A549 (cell line): Measurements from ENCODE around the gene CARD14. TPM values are rescaled to one million over a fixed set of nuclear protein-coding genes. Genes with fewer than 3 reads are reported as not detected.

Experiments
- ATAC-seq, 2 experiments: fragments of 200-7000 bp in 1 of 2; fragments of >200 bp in 1 of 2; cut with Nextera tagmentation in 1 of 2; cut with Tn5 transposase in 1 of 2; 3 replicates each; pipeline versions ENCODE4 v1.8.0 to v1.9.1; 2018 to 2020; ENCODE audit warnings: mild to moderate bottlenecking in 1 of 2, moderate library complexity in 1 of 2
- CTCF ChIA-PET: fragments of 300-600 bp; sonication (Branson Sonifier 250); formaldehyde crosslinking; extraction: SDS; loops from one replicate; lab custom pipeline; 2021; ENCODE audit warnings: antibody characterized with exemption, inconsistent platforms; lab: Yijun Ruan, JAX
- POLR2A ChIA-PET: fragments of 350-600 bp; formaldehyde crosslinking; extraction: SDS; loops from one replicate; lab custom pipeline; 2021; ENCODE audit warnings: antibody characterized with exemption, inconsistent platforms; lab: Yijun Ruan, JAX
- DNase-seq, 2 experiments: peaks; one replicate each; pipeline versions ENCODE4 v3.0.0 to v3.0.0-alpha.2; 2011 to 2016; ENCODE audit warnings: low read depth in 1 of 2, low spot score in 1 of 2
- FAIRE-seq: peaks from 2 replicates; lab custom pipeline; 2011; peaks lifted over from hg19 to GRCh38; lab: Jason Lieb, UNC
- H3K27ac ChIP-seq, 2 experiments: fragments of >200 bp; sonication (Bioruptor Twin); formaldehyde crosslinking; 3 replicates each; pipeline ENCODE4 v1.5.1; 2016 to 2017
- H3K4me1 ChIP-seq: fragments of >200 bp; sonication (Bioruptor Twin); formaldehyde crosslinking; 3 replicates; pipeline ENCODE4 v1.6.1; 2016
- H3K4me2 ChIP-seq: fragments of >200 bp; sonication (Bioruptor Twin); formaldehyde crosslinking; 3 replicates; pipeline ENCODE4 v1.6.1; 2016
- H3K4me3 ChIP-seq: fragments of >200 bp; sonication (Bioruptor Twin); formaldehyde crosslinking; 3 replicates; pipeline ENCODE4 v1.5.1; 2016
- H3K9me3 ChIP-seq: fragments of >200 bp; sonication (Bioruptor Twin); formaldehyde crosslinking; 3 replicates; pipeline ENCODE4 v1.6.1; 2016
- BHLHE40 ChIP-seq: IDR thresholded peaks from 2 replicates; pipeline ENCODE4 v1.6.1; 2012; ENCODE audit warnings: low read depth, low read length, inconsistent platforms
- CEBPB ChIP-seq, 2 experiments: fragments of >200 bp in 1 of 2; sonication (Bioruptor Twin) in 1 of 2; formaldehyde crosslinking in 1 of 2; IDR thresholded peaks; 2 replicates each; pipeline ENCODE4 v1.6.1; 2012 to 2016
- EHMT2 ChIP-seq: fragments of 200-600 bp; sonication (generic); IDR thresholded peaks from 2 replicates; pipeline ENCODE4 v1.6.1; 2016; ENCODE audit warnings: antibody characterized with exemption, low read depth, mild to moderate bottlenecking, moderate library complexity
- GATA3 ChIP-seq: IDR thresholded peaks from 2 replicates; pipeline ENCODE4 v1.6.1; 2012; ENCODE audit warnings: borderline replicate concordance
- HEYL ChIP-seq: fragments of 250-450 bp; sonication (Bioruptor Pico); IDR thresholded peaks from 2 replicates; pipeline ENCODE4 v1.8.0; 2021; ENCODE audit warnings: mild to moderate bottlenecking, moderate library complexity
- HOXA7 ChIP-seq: fragments of 250-450 bp; sonication (Bioruptor Pico); IDR thresholded peaks from 2 replicates; pipeline ENCODE4 v1.5.0; 2020; ENCODE audit warnings: mild to moderate bottlenecking, moderate library complexity
- HOXB5 ChIP-seq: fragments of 250-450 bp; sonication (Bioruptor Pico); IDR thresholded peaks from 2 replicates; pipeline ENCODE4 v1.5.0; 2020; ENCODE audit warnings: mild to moderate bottlenecking, moderate library complexity
- JUN ChIP-seq, 2 experiments: fragments of >200 bp; sonication (Bioruptor Twin); formaldehyde crosslinking; IDR thresholded peaks; 2 replicates in 1 of 2; 3 replicates in 1 of 2; pipeline ENCODE4 v1.6.1; 2016 to 2017
- JUNB ChIP-seq: fragments of >200 bp; sonication (Bioruptor Twin); formaldehyde crosslinking; IDR thresholded peaks from 2 replicates; pipeline ENCODE4 v1.6.1; 2016
- MAFK ChIP-seq: fragments of 450-650 bp; IDR thresholded peaks from 2 replicates; pipeline ENCODE4 v1.6.1; 2014; ENCODE audit not compliant: partially characterized antibody
- MYC ChIP-seq: IDR thresholded peaks from 2 replicates; pipeline ENCODE4 v1.6.1; 2012; ENCODE audit warnings: mild to moderate bottlenecking, inconsistent platforms, low read length, improper control_type of control experiment, borderline replicate concordance
- NPAS2 ChIP-seq: fragments of 250-450 bp; sonication (Bioruptor Pico); IDR thresholded peaks from 2 replicates; pipeline ENCODE4 v1.8.0; 2022; ENCODE audit warnings: mild to moderate bottlenecking, moderate library complexity, borderline replicate concordance
- POLR2AphosphoS2 ChIP-seq: conservative IDR thresholded peaks from 2 replicates; pipeline ENCODE4 v1.6.1; 2012; ENCODE audit warnings: low read length, improper control_type of control experiment, inconsistent platforms
- RCOR1 ChIP-seq: fragments of 150-350 bp; IDR thresholded peaks from 2 replicates; pipeline ENCODE4 v1.6.1; 2014; ENCODE audit warnings: antibody characterized with exemption, low read length, low read depth
- RNF2 ChIP-seq: fragments of 200-600 bp; sonication (generic); IDR thresholded peaks from 2 replicates; pipeline ENCODE4 v1.6.1; 2016; ENCODE audit warnings: low read depth, mild to moderate bottlenecking, antibody characterized with exemption, moderate library complexity, borderline replicate concordance
- ZC3H11A ChIP-seq: fragments of 450-650 bp; IDR thresholded peaks from 2 replicates; pipeline ENCODE4 v1.6.1; 2014; ENCODE audit warnings: antibody characterized with exemption, mild to moderate bottlenecking
- ZFP36 ChIP-seq: fragments of 450-650 bp; IDR thresholded peaks from 2 replicates; pipeline ENCODE4 v1.6.1; 2014; ENCODE audit warnings: borderline replicate concordance; ENCODE audit not compliant: partially characterized antibody
- WGBS: methylation state at CpG from one replicate; pipeline ENCODE4 v1.1.6; 2017; ENCODE audit errors: missing lambda C conversion rate; 5-methylcytosine and 5-hydroxymethylcytosine counted together
- polyA minus RNA-seq: library from RNA; depleted of rRNA, polyadenylated mRNA; stranded (reverse); fragments of >200 nt; gene quantifications from 2 replicates; pipeline ENCODE4 v1.2.3, GENCODE V29; 2011; rRNA and poly(A)+ RNA removed
- polyA plus RNA-seq, 4 experiments: library from polyadenylated mRNA; depleted of rRNA in 3 of 4; stranded (reverse); fragments of >200 nt; fragmentation: RNase III in 1 of 4; extraction: RNeasy Plus Mini Kit Qiagen cat#74134 plus additional on column Dnase treatment in 1 of 4; gene quantifications; 2 replicates in 3 of 4; 3 replicates in 1 of 4; pipeline ENCODE4 v1.2.3, GENCODE V29; 2011 to 2017
- TF ChIP-seq, protein P1 (sequence below): fragments of 200-600 bp; sonication (generic); IDR thresholded peaks from 2 replicates; pipeline ENCODE4 v1.6.1; 2016; ENCODE audit warnings: antibody characterized with exemption, mild to moderate bottlenecking, moderate library complexity
- TF ChIP-seq, protein P2 (sequence below): fragments of >200 bp; sonication (Bioruptor Twin); formaldehyde crosslinking; IDR thresholded peaks from 3 replicates; pipeline ENCODE4 v1.6.1; 2016
- TF ChIP-seq, protein P3 (sequence below): fragments of 250-450 bp; sonication (Bioruptor Pico); IDR thresholded peaks from 2 replicates; pipeline ENCODE4 v1.5.0; 2020; ENCODE audit warnings: low read depth, mild to moderate bottlenecking, moderate library complexity
- TF ChIP-seq, protein P4 (sequence below): IDR thresholded peaks from 2 replicates; pipeline ENCODE4 v1.6.1; 2012

CARD14 gene
- polyA plus RNA-seq (2011; rRNA removed) = 0.11 and 0.18 TPM in 2 replicates
- 0.12 and 0.18 TPM in 2 replicates for polyA plus RNA-seq (2012; cell fraction: cytosol; rRNA removed)
- 0.66 and 0.71 TPM in 2 replicates for polyA plus RNA-seq (2012; cell fraction: nucleus; rRNA removed)
- polyA plus RNA-seq (2017; fragmentation: RNase III; extraction: RNeasy Plus Mini Kit Qiagen cat#74134 plus additional on column Dnase treatment) = 0.08 to 0.26 TPM (median 0.17 TPM) in 3 replicates
- 0.15 and 0.17 TPM in 2 replicates for polyA minus RNA-seq

DNA sequence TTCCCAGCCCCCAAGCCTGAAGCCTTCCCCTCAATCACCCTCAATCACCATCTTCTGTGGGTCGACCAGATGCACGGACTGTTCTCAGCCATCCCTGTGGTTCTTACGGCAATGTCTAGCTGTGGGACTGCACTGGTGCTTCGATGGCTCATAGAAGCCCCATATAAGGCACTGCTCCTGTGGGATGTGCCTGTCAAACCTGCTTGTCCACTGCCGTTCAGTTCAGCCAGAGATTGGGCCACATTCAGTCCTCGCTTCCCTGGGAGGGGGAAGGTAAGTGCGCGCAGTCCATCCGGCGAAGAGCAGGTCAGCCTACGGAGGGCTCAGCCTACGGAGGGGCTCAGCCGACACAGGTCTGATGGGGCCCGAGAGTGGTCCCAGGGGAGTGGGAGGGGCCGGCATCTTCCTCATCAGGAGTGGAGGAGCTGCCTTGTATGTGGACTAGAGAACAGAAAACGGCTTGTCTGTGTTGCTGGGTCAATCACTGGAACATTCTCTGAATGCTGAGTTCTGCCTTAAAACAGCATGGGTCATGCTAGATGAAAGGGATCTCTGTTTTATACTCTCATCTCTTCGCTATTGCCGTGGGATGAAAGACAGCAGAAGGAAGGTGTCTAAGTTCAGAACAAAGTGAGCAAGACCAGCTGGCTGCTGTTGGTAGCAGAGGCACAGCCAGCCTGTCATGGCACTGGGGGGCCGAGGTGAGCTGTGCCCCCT lies at the start of gene CARD14:
CARD14 (plus strand) TSS at position 247 of the 717 bp plus-strand sequence. CDS start 11,409 bp downstream, outside the sequence.
- peaks cover 3% of the 10 kb centered on the region; the same call in 2 of the 3 replicates for H3K4me1 ChIP-seq
- DNase-seq = no peak
- no peak within 1 kb of the TSS for H3K4me3 ChIP-seq
- H3K27ac ChIP-seq = no peak within 1 kb of the TSS
- ChIA-PET CTCF (interaction anchor here (2.1 kb wide), 1 partner anchor 13 kb away, joined by 6 read pairs; no protein-coding TSS in a partner anchor), POLR2A (no interaction called here)
- ATAC-seq = peak in 1 of 2 experiments; percentile 21; a peak in 1 of 6 replicates
- H3K9me3 ChIP-seq = no peaks in the 10 kb centered on the region
- WGBS = 72% methylated on average over 10 of the region's 19 CpGs
- no peak for FAIRE-seq
- H3K4me2 ChIP-seq = no peak within 1 kb of the TSS
- TF ChIP-seq, protein P1, sequence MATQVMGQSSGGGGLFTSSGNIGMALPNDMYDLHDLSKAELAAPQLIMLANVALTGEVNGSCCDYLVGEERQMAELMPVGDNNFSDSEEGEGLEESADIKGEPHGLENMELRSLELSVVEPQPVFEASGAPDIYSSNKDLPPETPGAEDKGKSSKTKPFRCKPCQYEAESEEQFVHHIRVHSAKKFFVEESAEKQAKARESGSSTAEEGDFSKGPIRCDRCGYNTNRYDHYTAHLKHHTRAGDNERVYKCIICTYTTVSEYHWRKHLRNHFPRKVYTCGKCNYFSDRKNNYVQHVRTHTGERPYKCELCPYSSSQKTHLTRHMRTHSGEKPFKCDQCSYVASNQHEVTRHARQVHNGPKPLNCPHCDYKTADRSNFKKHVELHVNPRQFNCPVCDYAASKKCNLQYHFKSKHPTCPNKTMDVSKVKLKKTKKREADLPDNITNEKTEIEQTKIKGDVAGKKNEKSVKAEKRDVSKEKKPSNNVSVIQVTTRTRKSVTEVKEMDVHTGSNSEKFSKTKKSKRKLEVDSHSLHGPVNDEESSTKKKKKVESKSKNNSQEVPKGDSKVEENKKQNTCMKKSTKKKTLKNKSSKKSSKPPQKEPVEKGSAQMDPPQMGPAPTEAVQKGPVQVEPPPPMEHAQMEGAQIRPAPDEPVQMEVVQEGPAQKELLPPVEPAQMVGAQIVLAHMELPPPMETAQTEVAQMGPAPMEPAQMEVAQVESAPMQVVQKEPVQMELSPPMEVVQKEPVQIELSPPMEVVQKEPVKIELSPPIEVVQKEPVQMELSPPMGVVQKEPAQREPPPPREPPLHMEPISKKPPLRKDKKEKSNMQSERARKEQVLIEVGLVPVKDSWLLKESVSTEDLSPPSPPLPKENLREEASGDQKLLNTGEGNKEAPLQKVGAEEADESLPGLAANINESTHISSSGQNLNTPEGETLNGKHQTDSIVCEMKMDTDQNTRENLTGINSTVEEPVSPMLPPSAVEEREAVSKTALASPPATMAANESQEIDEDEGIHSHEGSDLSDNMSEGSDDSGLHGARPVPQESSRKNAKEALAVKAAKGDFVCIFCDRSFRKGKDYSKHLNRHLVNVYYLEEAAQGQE = no peak
- no peak for TF ChIP-seq RCOR1
- TF ChIP-seq MAFK = no peak
- TF ChIP-seq ZC3H11A = no peak
- TF ChIP-seq, protein P2, sequence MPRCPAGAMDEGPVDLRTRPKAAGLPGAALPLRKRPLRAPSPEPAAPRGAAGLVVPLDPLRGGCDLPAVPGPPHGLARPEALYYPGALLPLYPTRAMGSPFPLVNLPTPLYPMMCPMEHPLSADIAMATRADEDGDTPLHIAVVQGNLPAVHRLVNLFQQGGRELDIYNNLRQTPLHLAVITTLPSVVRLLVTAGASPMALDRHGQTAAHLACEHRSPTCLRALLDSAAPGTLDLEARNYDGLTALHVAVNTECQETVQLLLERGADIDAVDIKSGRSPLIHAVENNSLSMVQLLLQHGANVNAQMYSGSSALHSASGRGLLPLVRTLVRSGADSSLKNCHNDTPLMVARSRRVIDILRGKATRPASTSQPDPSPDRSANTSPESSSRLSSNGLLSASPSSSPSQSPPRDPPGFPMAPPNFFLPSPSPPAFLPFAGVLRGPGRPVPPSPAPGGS = no peak

DNA sequence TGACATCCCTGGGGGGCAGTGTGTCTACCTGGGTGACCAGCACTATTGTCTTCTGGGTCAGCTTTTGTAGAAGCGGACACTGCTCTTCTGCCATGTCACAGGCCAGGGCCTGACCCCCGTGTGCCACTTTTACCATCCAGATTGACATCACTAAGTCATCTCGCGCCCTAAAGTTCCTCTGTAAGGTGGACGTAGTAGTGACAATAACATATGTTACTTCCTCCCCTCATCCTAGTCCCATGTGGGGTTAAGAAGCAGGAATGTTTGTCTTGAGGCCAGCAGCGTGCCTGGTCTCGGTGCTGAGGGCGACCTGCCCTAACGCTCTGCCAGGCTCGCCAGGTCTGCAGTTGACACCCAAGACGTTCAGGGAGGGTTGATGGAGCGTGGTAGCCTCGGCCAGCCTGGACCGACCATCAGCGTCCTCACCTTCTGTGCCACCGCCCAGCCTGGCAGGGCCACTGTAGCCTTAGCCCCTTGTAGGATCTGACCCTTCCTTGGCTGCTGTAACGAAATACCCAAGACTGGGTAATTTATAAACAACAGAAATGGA lies 47.7 kb upstream of the CARD14 start:
- DNase-seq = no peak
- H3K27ac ChIP-seq = no peak overlapping the region
- H3K4me3 ChIP-seq = no peak overlapping the region
- WGBS = 84% methylated on average over 17 of the region's 17 CpGs
- no peak for FAIRE-seq
- POLR2A ChIA-PET = no interaction called here
- no peaks in the 10 kb centered on the region for H3K4me1 ChIP-seq
- H3K9me3 ChIP-seq = no peaks in the 10 kb centered on the region
- no peak for ATAC-seq
- CTCF ChIA-PET = interaction anchor here (1.2 to 2.1 kb wide), 3 partner anchors 20 to 138 kb away, joined by 3 to 7 read pairs (median 4); partner anchors contain the start of genes GAA and RNF213
- TF ChIP-seq HOXA7 (CRISPR knock-in tag) (no peak), BHLHE40 (no peak), GATA3 (no peak), JUN (IDR thresholded peaks at IDR 0.05) (no peak), JUNB (no peak), HOXB5 (CRISPR knock-in tag) (no peak), EHMT2 (no peak), POLR2AphosphoS2 (no peak), CEBPB (IDR thresholded peaks at IDR 0.05) (no peak), HEYL (CRISPR knock-in tag) (no peak), RNF2 (no peak), MYC (no peak), NPAS2 (CRISPR knock-in tag) (no peak), ZFP36 (no peak)
- TF ChIP-seq, protein P3, sequence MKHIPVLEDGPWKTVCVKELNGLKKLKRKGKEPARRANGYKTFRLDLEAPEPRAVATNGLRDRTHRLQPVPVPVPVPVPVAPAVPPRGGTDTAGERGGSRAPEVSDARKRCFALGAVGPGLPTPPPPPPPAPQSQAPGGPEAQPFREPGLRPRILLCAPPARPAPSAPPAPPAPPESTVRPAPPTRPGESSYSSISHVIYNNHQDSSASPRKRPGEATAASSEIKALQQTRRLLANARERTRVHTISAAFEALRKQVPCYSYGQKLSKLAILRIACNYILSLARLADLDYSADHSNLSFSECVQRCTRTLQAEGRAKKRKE (CRISPR knock-in tag) = no peak
- TF ChIP-seq, protein P4, sequence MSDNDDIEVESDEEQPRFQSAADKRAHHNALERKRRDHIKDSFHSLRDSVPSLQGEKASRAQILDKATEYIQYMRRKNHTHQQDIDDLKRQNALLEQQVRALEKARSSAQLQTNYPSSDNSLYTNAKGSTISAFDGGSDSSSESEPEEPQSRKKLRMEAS = no peak
- TF ChIP-seq, protein P1 = no peak
- H3K4me2 ChIP-seq = no peak overlapping the region
